HCEC 1CT (cell line): Measurements from ENCODE around the gene CNNM2.
"Not testable (repeated sequence)": the region's sequence is repeated elsewhere in the genome, so short reads cannot be mapped to it uniquely, and the experiment has no call there.

Source experiments
- DNase-seq: peaks from one replicate; pipeline ENCODE4 v3.0.0-alpha.2; 2017

Gene CNNM2

DNA sequence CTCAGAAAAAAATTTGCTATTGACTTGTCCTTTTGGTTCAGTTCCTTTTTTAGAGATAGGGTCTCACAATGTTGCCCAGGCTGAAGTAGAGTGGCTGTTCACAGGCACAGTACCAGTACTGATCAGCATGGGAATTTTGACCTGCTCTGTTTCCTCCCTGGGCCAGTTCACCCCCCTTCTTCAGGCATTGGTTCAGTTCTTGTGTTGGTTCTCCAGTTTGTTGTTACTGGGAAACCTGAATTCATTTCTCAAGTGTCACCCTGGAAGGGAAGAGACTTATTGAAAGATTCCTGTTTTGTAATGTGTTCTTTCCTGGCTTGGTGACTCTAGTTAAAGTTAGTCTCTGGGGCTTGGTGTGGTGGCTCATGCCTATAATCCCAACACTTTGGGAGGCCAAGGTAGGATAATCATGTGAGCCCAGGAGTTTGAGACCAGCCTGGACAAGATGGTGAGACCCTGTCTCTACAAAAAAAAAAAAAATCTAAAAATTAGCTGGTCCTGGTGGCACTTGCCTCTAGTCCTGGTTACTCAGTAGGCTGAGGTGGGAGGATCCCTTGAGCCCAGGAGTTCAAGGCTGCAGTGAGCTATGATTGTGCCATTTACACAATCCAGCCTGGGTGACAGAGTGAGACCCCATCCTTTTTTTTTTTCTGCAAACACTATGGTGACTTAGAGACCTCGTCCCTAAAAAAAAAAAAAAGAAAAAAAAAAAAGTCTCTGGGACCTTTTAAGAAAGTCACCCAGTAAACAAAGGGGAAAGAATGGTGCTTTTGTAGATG lies 52.7 kb downstream of the CNNM2 start:
- DNase-seq: no peak

DNA sequence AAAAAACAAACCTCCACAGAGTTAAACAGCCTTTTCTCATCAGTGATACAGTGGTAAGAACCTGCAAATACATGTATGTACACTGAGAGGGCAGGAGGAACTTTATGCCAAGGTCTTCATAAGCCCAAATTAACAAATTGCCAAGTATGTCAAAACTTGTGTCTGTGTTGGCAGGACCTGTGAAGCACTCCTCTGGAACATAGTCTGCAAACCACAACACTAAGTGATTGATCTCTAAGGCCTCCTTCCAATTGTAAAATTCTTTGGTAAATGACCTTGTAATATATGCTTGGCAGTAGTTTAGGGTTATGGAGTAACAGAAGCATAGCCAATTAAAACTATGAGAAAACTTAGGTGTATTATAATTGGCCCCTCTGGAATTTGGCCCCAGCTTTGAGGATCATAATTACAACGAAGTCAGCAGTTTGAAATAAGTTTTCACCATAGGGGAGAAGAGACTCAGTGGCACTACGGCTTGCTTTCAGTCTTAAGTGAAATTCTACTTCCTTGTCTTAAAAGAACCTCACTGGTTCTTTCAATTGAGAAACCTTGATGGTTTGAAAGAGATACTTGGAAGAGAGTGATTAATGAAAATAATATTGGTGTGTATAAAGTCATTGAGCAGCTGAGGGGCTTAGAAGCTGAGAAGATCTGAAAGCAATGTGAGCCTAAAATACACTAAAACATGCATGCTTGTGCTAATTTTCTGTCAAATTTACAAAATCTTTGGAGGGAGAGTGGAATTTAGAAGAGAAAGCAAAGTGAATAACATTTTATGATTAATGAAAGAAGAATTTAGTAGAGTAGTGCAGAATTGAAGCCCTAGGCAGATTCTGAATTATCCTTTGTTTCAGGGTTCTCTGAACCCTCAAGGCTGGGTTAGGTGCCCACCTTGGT lies 57.6 kb downstream of the CNNM2 start:
- no peak for DNase-seq

DNA sequence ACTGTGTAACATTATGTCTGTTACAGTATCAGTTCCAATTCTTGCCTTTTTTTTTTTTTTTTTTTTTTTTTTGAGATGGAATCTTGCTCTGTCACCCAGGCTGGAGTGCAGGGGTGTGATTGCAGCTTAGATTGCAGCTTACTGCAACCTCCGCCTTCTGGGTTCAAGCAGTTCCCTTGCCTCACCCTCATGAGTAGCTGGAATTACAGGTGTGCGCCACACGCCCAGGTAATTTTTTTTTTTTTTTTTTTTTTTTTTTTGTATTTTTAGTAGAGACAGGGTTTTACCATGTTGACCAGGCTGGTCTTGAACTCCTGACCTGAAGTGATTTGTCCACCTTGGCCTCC lies 58.3 kb downstream of the CNNM2 start:
- DNase-seq: not testable (repeated sequence)

DNA sequence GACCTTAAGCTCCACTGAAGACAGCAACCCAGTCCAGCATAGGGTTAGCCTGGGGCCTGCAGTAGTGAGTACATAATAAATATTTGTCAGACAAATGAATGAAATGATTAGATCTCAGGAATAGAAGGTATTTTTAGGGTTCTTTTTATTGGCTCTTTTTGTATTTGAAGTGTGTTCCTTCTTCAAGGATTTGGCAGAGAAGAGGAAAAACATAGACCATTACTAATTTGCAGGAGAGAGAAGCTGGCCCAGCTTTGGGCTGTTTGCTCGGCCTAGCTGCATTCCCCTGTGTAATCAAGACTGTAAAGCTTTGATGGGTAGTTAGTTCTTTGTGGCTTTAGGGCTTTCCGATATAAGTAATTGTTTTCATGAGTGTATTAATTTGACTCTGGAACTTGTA lies 64.2 kb downstream of the CNNM2 start:
- no peak for DNase-seq

DNA sequence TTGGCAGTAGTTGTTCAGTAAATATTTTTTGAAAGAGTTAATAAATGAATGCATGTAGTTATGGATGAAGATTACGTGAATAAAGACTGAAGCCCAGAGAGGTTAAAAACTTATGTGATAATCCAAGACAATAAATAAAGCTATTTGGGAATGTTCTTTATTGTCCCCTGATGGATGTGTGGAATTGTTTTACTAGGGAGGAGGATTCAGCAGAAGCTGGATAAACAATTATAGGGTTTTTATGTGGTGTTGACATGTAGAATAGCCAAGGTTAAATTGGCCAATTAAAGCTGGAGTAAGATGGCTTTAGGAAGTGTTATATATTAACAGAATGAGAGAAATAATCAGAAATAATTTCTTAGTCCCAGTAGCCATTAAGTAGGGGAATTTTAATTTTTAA lies 66.0 kb downstream of the CNNM2 start:
- no peak for DNase-seq

DNA sequence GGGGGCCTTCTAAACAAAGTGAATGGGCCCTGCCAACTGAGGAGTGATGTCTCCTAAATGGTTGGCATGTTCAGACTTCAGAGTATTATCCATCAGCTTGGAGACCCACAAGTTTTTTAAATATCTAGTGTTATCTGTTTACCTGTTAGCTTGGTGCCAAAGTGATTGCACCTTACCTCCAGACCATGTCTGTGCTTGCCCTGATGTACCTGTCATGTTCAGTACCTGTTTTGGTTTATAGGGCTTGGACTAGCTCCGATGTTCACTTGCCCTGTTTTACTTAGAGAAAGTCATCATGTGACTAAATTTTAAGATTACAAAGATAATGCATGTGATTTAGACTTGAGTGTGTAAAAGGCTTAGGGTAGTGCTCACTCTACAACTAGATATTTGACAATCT lies 67.7 kb downstream of the CNNM2 start:
- no peak for DNase-seq

DNA sequence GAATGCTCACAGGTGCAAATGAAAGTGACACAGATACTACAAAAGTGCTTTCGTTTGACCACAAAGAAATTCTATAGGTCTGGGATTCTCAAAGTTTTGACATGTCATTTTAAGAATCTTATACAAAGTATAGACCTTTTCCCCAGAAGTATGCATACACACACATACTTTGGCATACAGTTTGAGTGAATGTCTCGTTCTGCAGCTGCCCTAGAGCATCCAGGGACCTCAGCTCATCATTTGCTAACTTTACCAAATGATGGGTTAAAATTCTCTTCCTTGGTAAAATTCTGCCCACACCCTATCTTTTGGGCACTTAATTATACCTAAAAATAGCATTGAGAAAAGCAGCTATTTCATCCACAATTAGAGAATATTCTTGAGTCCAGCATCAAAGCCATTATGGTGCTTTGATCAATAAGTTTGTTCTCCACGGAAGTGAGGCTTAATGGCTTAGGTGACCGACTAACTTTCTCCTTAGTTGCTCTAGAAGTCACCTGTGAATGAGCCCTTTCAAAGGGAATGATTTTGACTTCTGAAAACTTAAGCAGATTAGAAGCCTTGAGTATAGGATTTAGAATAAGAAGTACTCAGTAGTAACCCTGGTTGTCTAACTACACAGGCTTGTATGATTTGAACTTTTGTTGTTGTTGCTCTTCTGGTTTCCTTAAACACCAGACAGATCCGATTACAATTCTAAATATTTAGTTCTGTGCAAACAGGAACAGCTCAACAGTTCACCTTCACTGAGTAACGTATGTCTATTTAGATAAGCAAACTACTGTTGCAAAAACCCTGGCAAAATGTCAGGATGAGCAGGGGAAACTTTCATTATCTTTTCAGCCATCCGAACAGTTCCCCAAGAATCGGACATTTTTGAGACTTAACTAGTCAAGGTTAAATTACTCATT lies 70.6 kb downstream of the CNNM2 start:
- peak; percentile 36 for DNase-seq

DNA sequence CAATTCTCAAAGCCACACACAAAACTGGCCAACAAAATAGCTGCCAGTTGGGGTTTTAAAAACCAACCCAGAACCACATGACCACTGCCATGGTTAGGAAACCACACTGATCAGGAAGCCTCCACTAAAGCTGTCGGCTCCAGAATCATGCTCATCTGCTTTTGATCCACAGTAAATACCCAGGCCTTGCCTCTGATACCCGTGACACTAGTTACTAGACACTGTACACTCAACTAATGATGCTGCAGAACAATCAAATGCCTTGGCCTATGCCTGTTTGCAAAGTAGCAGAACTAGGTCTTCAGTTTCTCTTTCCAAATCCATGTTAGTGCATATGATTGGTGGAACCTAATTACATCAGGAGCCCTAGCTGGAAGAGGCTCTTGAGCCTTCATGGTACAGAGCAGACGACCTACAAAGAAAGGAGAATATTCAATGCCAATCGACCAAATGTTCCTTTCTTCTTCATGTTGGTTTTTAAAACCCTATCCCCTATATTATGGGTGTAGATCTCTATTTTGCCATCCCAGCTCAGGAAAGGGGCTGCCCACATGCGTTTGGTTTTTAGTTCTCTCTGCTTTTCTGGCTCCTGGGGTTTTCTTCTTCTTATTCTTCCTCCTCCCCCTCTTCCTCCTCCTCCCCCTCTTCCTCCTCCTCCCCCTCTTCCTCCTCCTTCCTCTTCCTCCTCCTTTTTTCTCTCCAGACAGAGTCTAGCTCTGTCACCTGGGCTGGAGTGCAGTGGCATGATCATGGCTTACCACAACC lies 76.6 kb downstream of the CNNM2 start:
- no peak for DNase-seq

DNA sequence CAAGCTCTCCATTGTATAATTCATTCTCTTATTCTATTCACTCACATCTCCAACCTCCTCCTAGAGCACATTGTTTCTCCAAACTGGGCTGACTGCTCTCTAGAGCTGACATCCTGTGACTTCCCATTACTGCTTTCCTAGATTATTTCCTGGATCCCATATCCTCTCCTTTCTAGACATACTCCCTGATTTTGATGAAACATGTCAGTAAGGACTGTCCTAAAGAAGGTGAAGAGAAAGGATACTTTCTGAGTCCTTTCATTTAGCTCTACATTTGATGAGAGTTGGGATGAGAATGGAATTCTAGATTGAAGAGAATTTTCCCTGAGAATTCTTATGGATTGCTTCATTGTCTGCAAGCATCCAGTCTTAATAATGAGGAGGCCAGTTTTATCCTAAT lies 78.8 kb downstream of the CNNM2 start:
- no peak for DNase-seq

DNA sequence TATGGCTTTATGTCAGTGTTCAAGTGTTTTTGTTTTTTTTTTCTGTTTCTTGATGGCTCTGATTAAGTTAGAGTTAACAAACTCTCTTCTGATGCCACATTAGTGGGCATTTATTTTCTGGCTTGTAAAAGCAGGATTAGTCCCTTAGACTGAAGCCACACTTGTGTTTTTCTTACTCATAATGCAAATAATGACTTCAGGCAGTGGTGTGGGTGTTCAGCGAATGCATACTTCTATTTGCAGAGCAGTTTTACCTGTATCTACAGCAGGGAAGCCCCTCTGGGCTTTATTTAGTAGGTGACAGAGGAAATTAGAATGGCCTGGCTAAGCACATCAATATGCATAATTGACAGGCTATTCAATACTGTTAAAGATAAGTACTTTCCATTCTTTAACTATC lies 79.9 kb downstream of the CNNM2 start:
- no peak for DNase-seq

DNA sequence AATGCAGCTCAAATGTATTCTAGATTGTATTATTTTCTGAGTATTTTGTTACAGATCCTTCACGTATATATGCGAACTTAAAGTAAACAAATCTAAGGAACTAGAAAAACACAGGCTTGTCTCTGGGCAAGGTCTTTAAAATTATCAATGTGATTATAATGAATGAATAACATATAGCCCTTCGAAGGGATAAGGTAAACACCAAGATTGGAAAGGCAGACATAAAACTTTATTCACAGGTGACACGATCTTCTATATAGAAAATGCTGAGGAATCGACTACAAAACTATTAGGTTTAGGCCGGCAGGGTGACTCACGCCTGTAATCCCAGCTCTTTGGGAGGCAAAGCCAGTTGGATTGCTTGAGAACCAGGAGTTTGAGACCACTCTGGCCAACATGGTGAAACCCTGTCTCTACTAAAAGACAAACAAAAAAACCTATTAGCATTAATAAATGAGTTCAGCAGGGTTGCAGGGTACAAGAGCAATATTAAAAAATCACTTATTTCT lies 80.4 kb downstream of the CNNM2 start:
- no peak for DNase-seq

DNA sequence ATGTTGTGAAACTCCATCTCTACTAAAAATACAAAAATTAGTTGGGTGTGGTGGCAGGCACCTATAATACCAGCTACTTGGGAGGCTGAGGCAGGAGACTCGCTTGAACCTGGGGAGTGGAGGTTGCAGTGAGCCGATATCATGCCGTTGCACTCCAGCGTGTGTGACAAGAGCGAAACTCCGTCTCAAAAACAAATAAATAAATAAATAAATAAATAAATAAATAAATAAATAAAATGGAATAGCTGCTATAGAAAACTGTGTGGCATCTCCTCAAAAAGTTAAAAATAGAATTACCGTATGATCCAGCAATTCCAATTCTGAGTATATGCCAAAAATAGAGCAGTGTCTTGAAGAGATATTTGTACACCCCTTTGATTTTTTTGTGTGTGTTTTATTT lies 82.0 kb downstream of the CNNM2 start:
- not testable (repeated sequence) for DNase-seq

DNA sequence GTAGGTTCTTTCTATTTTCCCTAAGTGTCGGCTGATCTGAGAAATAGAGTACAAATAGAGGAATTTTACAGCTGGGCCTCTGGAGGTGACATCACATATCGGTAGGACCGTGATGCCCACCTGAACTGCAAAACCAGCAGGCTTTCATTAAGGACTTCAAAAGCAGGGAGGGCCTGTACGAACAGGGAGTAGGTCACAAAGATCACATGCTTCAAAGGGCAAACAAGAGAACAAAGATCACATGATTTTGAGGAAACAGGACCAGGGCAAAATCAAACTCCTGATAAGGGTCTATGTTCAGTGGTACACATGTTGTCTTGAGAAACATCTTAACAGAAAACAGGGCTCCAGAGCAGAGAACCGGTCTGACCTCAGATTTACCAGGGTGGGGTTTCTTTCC lies 88.9 kb downstream of the CNNM2 start:
- no peak for DNase-seq

DNA sequence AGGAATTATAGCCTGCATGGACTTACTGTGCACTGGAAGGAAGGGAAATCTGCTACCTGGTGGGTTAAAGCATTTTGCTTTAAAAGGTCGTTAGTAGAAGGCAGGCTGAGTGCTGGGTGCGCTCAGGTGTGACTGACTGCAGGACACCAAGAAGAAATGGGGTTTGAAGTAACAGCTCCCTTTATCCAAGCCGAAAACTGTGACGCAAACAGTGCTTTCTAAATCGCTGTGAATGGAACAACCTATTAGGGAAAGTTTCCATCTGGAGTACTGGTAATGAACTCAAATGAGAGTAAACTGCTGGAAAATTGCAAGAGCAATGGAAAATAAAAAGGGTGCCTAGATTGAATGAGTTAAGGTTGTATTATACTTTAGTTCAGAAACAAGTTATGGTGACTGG lies 95.3 kb downstream of the CNNM2 start:
- no peak for DNase-seq

DNA sequence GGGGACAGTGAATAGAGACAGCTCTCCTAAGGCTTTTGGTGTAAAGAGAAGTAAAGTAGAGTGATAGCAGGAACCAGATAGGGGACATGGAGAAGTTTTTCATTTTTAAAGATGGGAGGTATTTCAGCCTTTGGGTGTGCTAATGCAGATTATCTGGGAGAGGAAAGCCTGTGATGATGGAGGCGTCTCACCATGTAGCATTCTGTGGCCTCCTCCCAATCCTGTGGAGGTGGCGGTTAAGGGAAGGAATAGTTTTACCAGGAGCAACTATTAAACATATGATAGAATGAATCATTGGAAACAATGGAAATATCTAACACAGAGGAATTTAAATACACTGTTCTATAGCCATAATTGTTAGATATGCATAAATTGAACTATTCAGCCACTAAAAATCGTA lies 101.3 kb downstream of the CNNM2 start:
- DNase-seq: no peak

DNA sequence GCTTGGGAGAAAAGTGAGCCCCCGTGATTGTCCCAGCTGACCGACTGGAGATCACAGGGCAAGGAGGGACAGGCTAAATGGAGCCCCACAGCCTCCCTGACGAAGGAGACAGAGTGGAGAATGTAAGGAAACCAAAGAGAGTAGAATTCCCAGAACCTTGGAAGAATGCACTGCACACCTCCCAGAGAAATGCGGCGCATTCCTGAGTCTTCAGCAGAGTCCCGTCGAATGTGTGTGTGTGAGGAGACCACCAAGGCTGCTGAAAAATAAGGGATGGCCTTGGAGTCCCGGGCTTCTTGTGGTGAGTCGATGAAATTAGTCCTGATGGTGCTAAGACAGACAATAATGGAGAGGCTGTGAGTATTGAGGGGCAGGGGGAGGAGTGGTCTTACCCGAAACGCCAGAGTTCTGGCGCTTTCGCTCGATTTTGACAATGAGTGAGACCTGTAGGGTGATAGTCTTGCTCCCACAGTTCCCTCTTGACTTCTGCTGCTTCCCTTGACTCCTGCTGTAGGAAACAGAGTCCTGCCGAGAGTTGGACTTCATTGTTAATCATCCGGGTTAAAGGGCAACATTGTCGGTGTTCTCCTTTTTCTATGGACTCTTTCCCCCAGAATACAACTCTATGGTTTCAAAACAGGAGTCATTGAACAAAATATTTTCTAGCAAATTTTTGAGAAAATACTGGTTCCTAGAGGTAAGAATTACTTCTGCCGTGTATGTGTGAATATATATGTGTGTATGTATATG lies 103.2 kb downstream of the CNNM2 start:
- peak; percentile 10 for DNase-seq

DNA sequence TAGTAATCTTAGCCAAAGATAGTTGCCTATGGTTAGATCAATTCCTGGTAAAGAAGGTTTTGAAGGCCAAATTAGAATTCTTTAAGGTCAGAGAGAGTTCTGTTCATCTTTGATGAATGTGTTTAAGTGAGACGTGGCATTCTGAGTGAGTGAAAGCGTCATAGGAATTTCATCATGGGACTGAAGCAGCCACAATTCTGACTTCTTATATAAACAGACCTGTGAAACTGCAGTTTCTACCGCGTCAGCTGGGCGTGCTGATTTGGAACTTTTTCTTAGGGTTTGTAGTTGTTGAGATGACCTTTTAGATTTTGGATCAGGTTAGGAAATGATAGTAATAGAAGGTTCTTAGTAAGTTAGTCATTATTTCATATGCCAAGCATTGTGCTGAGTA lies 103.8 kb downstream of the CNNM2 start:
- peak; percentile 75 for DNase-seq

DNA sequence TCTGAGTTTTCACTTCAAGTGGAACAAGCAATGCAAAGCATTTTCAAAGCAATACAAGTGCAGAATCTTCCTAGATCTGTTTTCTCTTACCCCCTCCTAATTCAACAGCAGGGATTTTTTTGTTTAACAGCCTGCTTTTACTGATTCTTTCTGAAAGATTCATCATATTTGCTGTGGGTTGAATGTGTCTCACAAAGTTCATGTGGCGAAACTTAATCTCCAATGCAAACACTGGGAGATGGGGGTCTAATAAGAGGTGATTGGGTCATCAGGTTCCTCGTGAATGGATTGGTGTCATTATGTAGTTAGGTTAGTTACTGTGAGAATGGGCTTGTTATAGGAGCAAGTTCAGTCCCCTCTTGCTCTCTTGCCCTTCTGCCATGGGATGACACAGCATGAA lies 107.6 kb downstream of the CNNM2 start:
- no peak for DNase-seq

DNA sequence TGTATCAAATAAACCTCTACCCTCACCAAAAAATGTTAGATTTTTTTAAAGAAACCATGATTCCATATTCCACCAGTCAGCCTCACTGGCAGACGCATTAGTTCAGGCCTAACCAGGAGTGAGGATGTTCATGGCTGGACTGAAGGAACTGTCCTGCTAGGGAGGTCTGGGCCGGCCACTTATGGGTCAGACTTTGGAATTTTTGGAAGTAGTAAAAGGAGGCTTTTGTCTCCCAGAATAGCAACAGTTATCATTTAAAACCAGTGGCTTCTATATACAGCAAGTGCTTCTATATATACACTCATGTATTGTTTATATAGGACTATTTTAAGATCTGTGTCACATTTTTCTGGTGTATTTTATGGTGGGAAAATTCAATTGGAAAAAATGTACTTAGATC lies 120.5 kb downstream of the CNNM2 start:
- no peak for DNase-seq

DNA sequence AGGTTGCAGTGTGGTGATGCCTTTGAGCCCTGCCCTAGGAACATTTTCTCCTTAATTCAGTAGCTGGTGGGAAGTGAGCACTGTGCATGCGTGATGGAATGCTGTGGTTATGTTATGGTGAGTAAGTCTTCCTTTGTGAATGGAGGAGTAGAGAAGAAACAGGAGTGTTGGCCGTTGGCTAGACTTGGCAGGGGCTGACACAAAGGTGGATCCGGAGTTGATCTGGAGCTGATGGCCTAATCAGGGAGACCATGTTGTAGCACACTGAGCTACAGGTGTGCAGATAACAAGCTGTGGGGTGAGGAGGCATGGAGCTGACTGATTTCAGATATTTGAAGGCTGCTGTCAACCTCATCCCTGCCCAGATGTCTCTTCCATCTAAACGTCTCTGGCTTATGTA lies 122.3 kb downstream of the CNNM2 start:
- DNase-seq: peak; percentile 55

DNA sequence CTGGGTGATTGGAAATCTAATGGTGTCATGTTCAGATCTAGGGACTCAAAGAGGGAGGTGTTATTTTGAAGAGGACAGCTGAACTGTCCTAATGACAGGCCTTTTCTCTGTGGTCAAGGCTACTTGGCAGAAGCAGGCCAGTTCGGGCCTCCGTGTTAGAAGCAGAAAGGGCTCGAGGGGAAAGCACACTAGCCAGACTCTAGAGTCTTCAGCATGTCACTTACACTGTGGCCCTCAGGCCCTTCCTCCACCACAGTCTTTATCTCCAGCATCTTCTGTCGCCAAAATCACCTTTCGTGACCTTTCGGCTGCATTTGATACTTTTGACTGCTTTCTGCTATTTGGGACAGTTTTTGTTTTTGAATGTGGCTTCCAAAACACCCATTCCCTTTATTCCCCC lies 123.3 kb downstream of the CNNM2 start:
- DNase-seq: no peak

DNA sequence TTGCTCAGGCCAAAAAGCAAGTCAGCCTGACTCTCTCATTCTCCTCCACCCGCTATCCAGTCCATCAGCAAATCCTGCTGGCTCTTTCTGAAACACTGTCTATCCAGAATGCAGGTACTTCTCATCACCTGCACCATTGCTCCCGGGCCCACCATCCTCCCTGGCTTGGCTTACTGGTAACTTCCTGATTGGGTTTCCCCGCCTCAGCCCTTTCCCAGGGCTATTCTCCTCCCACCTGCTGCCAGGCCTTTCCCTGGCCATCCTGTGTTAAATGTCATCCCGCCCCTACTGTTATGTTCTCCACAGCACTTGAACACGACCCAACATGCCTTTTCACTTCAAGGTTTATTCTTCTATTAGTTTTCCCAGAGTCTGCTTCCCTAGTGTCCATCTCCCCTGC lies 124.0 kb downstream of the CNNM2 start:
- DNase-seq: no peak
